Adrenal gland (tissue), 5 donors: Measurements from ENCODE around the gene MCTP2.

Source experiments
- POLR2A ChIP-seq, 2 donors: fragments of 450-650 bp; IDR thresholded peaks; one replicate each; pipeline ENCODE4 v1.6.1; 2017; ENCODE audit warnings: antibody characterized with exemption in 2 of 2, mild to moderate bottlenecking in 2 of 2, moderate library complexity in 1 of 2
- TF ChIP-seq, protein P1 (sequence below), 6 experiments: fragments of 450-650 bp in 4 of 6; fragments of 200-600 bp in 2 of 6; sonication (generic) in 1 of 6; IDR thresholded peaks; 1 replicate in 5 of 6; 2 replicates in 1 of 6; pipeline versions ENCODE4 v1.5.1 to v1.8.0; 2016 to 2021; ENCODE audit warnings: antibody characterized with exemption in 6 of 6, mild to moderate bottlenecking in 2 of 6, moderate library complexity in 1 of 6
- donor health status: DM: no; HTN: no; CAD: no.

DNA sequence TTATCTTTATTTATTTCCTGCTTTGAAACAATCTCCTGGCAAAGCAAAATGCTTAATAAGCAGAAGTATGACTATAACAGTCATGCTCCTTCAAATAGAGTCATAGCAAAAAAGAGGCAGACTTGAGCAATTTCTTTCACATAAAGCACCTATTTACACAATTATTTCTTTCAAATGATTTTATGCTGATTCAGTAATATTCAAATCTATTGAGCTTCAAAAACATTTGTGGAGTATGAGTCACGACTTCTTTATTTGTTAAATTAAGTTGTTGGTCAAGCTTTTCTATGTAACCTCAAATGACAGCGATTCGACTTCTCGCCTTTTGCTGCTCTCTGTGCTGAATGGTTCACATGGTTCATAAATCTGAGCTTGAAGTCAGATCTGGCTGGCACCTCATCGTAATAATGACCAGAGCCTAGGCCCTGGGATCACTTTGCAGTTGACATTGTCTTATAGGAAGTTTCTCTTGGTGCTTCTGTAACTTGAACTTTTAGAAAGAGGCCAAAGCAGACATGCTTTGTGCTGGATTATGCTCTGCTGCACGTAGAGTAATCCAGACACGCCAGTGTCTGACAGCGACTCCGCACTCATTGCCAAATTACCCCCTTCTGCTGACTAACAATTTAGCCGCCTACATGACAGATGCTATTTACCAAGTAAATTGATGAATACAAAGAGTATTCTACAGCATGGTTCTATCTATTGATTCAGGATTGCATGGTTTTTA lies 139.0 kb downstream of the MCTP2 start:
- TF ChIP-seq, protein P1, sequence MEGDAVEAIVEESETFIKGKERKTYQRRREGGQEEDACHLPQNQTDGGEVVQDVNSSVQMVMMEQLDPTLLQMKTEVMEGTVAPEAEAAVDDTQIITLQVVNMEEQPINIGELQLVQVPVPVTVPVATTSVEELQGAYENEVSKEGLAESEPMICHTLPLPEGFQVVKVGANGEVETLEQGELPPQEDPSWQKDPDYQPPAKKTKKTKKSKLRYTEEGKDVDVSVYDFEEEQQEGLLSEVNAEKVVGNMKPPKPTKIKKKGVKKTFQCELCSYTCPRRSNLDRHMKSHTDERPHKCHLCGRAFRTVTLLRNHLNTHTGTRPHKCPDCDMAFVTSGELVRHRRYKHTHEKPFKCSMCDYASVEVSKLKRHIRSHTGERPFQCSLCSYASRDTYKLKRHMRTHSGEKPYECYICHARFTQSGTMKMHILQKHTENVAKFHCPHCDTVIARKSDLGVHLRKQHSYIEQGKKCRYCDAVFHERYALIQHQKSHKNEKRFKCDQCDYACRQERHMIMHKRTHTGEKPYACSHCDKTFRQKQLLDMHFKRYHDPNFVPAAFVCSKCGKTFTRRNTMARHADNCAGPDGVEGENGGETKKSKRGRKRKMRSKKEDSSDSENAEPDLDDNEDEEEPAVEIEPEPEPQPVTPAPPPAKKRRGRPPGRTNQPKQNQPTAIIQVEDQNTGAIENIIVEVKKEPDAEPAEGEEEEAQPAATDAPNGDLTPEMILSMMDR (IDR thresholded peaks at IDR 0.05): no peak
- TF ChIP-seq POLR2A (IDR thresholded peaks at IDR 0.05): no peak
